Cerebellar nuclear complex (tissue), 1 donor: ENCODE data around the gene RCCD1.
A peak's percentile ranks its signal among the peaks of the same experiment; 100 is the strongest.
"Not testable (repeated sequence)": the region's sequence is repeated elsewhere in the genome, so short reads cannot be mapped to it uniquely, and the experiment has no call there.

Experiments used
- DNase-seq, 2 experiments: peaks; one replicate each; lab custom pipeline; 2025; lab: John Stamatoyannopoulos, UW

The RCCD1 gene

GRCh38 chr15:90918034-90918788 lies 36.5 kb upstream of the RCCD1 start:
- DNase-seq = no peak

- no peak for DNase-seq
Measured at GRCh38 chr15:90918835-90919234, 35.8 kb upstream of the RCCD1 start.

GRCh38 chr15:90921887-90922286 lies 32.8 kb upstream of the RCCD1 start:
- no peak for DNase-seq

GRCh38 chr15:90922712-90923322 lies 31.9 kb upstream of the RCCD1 start:
- DNase-seq = not testable (repeated sequence)

GRCh38 chr15:90924375-90924774 lies 30.3 kb upstream of the RCCD1 start:
- DNase-seq = no peak

- DNase-seq = not testable (repeated sequence)
Measured at GRCh38 chr15:90926766-90927165, 27.9 kb upstream of the RCCD1 start.

GRCh38 chr15:90928106-90928505 lies 26.6 kb upstream of the RCCD1 start:
- DNase-seq = not testable (repeated sequence)

GRCh38 chr15:90929246-90930019 lies 25.3 kb upstream of the RCCD1 start:
- DNase-seq = no peak

GRCh38 chr15:90930861-90931574 lies 23.7 kb upstream of the RCCD1 start:
- DNase-seq = no peak

- DNase-seq = no peak
Measured at GRCh38 chr15:90931575-90931827, 23.2 kb upstream of the RCCD1 start.

GRCh38 chr15:90931828-90932659 lies 22.6 kb upstream of the RCCD1 start, which contains the start of gene HDDC3:
Gene HDDC3 (minus strand): TSS chr15:90932549. CDS start chr15:90932540, 9 bp downstream.
- DNase-seq = peak in 1 of 2 experiments; percentile 14

- DNase-seq = no peak
Measured at GRCh38 chr15:90932660-90932991, 22.1 kb upstream of the RCCD1 start.

- no peak for DNase-seq
Measured at GRCh38 chr15:90933301-90933700, 21.4 kb upstream of the RCCD1 start.

- peak in 1 of 2 experiments; percentile 61 for DNase-seq
Measured at GRCh38 chr15:90934256-90934948, 20.3 kb upstream of the RCCD1 start.

- peak; percentile 74 to 82 for DNase-seq
Measured at GRCh38 chr15:90934949-90935751, 19.5 kb upstream of the RCCD1 start, which contains the start of gene UNC45A. Gene UNC45A (plus strand): TSS chr15:90935285. CDS start chr15:90935325, 40 bp downstream.

- DNase-seq = no peak
Measured at GRCh38 chr15:90936823-90937222, 17.9 kb upstream of the RCCD1 start.

- DNase-seq = no peak
Measured at GRCh38 chr15:90938261-90938660, 16.4 kb upstream of the RCCD1 start.

GRCh38 chr15:90939756-90940155 lies 14.9 kb upstream of the RCCD1 start:
- DNase-seq = no peak

GRCh38 chr15:90941038-90941437 lies 13.6 kb upstream of the RCCD1 start:
- DNase-seq = no peak
